HFF-Myc (cell line): ENCODE results near the gene DDX3Y.
A peak's percentile ranks its signal among the peaks of the same experiment; 100 is the strongest.

Source experiments
- DNase-seq: peaks from one replicate; pipeline ENCODE4 v3.0.0-alpha.2; 2011; ENCODE audit warnings: low read depth; ENCODE audit errors: extremely low read depth
- H3K4me3 ChIP-seq: replicated peaks from 2 replicates; pipeline ENCODE4 v1.5.1; 2011; ENCODE audit warnings: low read depth, mild to moderate bottlenecking, control low read depth, low read length
- CTCF ChIP-seq: IDR thresholded peaks from 2 replicates; pipeline ENCODE4 v1.5.1; 2012; ENCODE audit warnings: mild to moderate bottlenecking, low read depth, low read length, control low read depth; ENCODE audit errors: missing control alignments

Gene DDX3Y

GRCh38 chrY:12904618-12905516 lies at the start of gene DDX3Y:
Gene DDX3Y, plus strand, starts transcription at chrY:12904868. Its CDS starts 69 bp downstream, at chrY:12904937.
- peak; percentile 86 for DNase-seq
- H3K4me3 ChIP-seq, result peak within 1 kb of the TSS; percentile 90
- no peak for TF ChIP-seq CTCF

GRCh38 chrY:12855791-12856275 lies 48.8 kb upstream of the DDX3Y start:
- DNase-seq, result no peak
- no peak overlapping the region for H3K4me3 ChIP-seq
- TF ChIP-seq CTCF, result no peak

- DNase-seq, result no peak
- no peak overlapping the region for H3K4me3 ChIP-seq
- no peak for TF ChIP-seq CTCF
Measured at GRCh38 chrY:12867960-12868359, 36.7 kb upstream of the DDX3Y start.

GRCh38 chrY:12896973-12897372 lies 7.7 kb upstream of the DDX3Y start:
- TF ChIP-seq CTCF, result no peak
- H3K4me3 ChIP-seq, result no peak overlapping the region
- no peak for DNase-seq

- TF ChIP-seq CTCF, result no peak
- H3K4me3 ChIP-seq, result no peak overlapping the region
- DNase-seq, result no peak
Measured at GRCh38 chrY:12898604-12899003, 6.1 kb upstream of the DDX3Y start.

- peak overlapping the region; percentile 90 for H3K4me3 ChIP-seq
- TF ChIP-seq CTCF, result no peak
- DNase-seq, result no peak
Measured at GRCh38 chrY:12905517-12905872, 827 bp downstream of the DDX3Y start.

GRCh38 chrY:12905895-12906294 lies 1.2 kb downstream of the DDX3Y start:
- H3K4me3 ChIP-seq, result peak overlapping the region; percentile 90
- DNase-seq, result no peak
- TF ChIP-seq CTCF, result no peak
